ENCODE results near the gene ELF4. TPM values are rescaled to one million over a fixed set of nuclear protein-coding genes. Genes with fewer than 3 reads are reported as not detected.

The ELF4 gene
- total and polyA plus RNA-seq, 9 of the 15 experiments (the other 6 are each of a cell fraction or from before 2014, with no cell fraction given), result 5.9 to 55.8 (median 25.2) TPM

DNA sequence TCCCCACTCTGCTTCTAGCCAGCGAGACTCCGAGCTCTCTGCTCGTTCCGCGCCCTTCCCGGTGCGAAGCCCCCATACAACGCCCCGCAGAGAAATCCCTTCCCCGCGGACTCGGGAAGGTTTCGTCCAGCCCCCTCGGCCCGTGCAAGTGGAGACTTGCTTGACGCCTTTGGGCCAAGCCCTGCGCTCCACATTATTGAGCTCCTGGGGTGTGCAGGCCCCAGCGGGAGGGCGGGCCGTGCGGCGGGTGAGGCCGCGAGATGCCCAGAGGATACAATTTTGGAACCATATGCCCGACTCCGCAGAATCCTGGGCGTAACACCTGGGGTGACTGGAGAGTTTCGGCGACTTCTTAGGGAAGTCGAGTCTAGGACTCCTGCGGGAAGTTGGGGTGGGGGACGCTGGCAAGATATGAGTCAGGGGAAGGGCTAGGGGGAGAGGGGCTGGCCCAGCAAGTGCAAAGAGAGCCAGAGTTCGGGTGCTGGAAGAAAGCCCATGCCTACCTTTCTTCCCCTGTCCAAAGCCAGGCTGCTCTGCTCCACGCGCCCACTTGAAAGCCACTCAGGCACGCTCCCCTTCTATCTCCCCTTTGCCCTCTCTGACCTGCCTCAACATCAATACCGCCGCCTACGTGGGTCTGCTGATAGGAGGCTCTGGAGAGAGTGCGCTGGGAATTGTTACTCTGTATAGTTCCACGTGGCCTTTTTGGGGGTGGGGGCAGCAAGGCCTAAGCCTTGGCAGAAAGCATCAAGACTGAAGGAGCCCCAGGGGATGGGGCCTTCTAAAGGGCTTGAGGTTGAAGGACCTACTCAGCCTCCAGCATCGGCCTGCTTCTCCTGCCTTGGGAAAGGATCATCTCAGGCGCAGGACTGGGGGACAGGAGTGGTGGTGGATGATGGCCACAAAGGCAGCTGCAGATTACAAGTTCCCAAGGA lies 1.2 kb upstream of the ELF4 start (continued):
- TF ChIP-seq, protein P1, sequence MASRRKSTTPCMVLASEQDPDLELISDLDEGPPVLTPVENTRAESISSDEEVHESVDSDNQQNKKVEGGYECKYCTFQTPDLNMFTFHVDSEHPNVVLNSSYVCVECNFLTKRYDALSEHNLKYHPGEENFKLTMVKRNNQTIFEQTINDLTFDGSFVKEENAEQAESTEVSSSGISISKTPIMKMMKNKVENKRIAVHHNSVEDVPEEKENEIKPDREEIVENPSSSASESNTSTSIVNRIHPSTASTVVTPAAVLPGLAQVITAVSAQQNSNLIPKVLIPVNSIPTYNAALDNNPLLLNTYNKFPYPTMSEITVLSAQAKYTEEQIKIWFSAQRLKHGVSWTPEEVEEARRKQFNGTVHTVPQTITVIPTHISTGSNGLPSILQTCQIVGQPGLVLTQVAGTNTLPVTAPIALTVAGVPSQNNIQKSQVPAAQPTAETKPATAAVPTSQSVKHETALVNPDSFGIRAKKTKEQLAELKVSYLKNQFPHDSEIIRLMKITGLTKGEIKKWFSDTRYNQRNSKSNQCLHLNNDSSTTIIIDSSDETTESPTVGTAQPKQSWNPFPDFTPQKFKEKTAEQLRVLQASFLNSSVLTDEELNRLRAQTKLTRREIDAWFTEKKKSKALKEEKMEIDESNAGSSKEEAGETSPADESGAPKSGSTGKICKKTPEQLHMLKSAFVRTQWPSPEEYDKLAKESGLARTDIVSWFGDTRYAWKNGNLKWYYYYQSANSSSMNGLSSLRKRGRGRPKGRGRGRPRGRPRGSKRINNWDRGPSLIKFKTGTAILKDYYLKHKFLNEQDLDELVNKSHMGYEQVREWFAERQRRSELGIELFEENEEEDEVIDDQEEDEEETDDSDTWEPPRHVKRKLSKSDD (conservative IDR thresholded peaks at IDR 0.05; ENCODE audit: low read length), result no peak
- TF ChIP-seq PHTF2 (CRISPR knock-in tag; IDR thresholded peaks at IDR 0.05) (no peak), ZNF146 (CRISPR knock-in tag; IDR thresholded peaks at IDR 0.05; ENCODE audit: unreplicated experiment) (no peak), MAFK (IDR thresholded peaks at IDR 0.05; ENCODE audit: low read length) (no peak), ZNF707 (CRISPR knock-in tag; conservative IDR thresholded peaks at IDR 0.05) (no peak), NR2C1 (IDR thresholded peaks at IDR 0.05) (no peak), NR2C1 (tag; IDR thresholded peaks at IDR 0.05) (0 out of 2 replicates have a peak, but pooled peaks have one; percentile 25), ZNF444 (CRISPR knock-in tag; IDR thresholded peaks at IDR 0.05) (no peak), PPARD (CRISPR knock-in tag; IDR thresholded peaks at IDR 0.05) (no peak), GATAD2A (IDR thresholded peaks at IDR 0.05) (no peak), POLR2A (conservative IDR thresholded peaks at IDR 0.05) (0 out of 2 replicates have a peak, but pooled peaks have one; percentile 22), SRSF3 (IDR thresholded peaks at IDR 0.05; ENCODE audit: insufficient read depth, low read length) (no peak), ZNF668 (CRISPR knock-in tag; IDR thresholded peaks at IDR 0.05) (no peak), L3MBTL2 (IDR thresholded peaks at IDR 0.05) (peak; percentile 79)
- TF ChIP-seq, protein P2, sequence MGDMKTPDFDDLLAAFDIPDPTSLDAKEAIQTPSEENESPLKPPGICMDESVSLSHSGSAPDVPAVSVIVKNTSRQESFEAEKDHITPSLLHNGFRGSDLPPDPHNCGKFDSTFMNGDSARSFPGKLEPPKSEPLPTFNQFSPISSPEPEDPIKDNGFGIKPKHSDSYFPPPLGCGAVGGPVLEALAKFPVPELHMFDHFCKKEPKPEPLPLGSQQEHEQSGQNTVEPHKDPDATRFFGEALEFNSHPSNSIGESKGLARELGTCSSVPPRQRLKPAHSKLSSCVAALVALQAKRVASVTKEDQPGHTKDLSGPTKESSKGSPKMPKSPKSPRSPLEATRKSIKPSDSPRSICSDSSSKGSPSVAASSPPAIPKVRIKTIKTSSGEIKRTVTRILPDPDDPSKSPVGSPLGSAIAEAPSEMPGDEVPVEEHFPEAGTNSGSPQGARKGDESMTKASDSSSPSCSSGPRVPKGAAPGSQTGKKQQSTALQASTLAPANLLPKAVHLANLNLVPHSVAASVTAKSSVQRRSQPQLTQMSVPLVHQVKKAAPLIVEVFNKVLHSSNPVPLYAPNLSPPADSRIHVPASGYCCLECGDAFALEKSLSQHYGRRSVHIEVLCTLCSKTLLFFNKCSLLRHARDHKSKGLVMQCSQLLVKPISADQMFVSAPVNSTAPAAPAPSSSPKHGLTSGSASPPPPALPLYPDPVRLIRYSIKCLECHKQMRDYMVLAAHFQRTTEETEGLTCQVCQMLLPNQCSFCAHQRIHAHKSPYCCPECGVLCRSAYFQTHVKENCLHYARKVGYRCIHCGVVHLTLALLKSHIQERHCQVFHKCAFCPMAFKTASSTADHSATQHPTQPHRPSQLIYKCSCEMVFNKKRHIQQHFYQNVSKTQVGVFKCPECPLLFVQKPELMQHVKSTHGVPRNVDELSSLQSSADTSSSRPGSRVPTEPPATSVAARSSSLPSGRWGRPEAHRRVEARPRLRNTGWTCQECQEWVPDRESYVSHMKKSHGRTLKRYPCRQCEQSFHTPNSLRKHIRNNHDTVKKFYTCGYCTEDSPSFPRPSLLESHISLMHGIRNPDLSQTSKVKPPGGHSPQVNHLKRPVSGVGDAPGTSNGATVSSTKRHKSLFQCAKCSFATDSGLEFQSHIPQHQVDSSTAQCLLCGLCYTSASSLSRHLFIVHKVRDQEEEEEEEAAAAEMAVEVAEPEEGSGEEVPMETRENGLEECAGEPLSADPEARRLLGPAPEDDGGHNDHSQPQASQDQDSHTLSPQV (IDR thresholded peaks at IDR 0.05), result 0 out of 2 replicates have a peak, but pooled peaks have one; percentile 49
- TF ChIP-seq, protein P3, sequence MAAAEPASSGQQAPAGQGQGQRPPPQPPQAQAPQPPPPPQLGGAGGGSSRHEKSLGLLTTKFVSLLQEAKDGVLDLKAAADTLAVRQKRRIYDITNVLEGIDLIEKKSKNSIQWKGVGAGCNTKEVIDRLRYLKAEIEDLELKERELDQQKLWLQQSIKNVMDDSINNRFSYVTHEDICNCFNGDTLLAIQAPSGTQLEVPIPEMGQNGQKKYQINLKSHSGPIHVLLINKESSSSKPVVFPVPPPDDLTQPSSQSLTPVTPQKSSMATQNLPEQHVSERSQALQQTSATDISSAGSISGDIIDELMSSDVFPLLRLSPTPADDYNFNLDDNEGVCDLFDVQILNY (CRISPR knock-in tag; IDR thresholded peaks at IDR 0.05), result no peak
- TF ChIP-seq, protein P4, sequence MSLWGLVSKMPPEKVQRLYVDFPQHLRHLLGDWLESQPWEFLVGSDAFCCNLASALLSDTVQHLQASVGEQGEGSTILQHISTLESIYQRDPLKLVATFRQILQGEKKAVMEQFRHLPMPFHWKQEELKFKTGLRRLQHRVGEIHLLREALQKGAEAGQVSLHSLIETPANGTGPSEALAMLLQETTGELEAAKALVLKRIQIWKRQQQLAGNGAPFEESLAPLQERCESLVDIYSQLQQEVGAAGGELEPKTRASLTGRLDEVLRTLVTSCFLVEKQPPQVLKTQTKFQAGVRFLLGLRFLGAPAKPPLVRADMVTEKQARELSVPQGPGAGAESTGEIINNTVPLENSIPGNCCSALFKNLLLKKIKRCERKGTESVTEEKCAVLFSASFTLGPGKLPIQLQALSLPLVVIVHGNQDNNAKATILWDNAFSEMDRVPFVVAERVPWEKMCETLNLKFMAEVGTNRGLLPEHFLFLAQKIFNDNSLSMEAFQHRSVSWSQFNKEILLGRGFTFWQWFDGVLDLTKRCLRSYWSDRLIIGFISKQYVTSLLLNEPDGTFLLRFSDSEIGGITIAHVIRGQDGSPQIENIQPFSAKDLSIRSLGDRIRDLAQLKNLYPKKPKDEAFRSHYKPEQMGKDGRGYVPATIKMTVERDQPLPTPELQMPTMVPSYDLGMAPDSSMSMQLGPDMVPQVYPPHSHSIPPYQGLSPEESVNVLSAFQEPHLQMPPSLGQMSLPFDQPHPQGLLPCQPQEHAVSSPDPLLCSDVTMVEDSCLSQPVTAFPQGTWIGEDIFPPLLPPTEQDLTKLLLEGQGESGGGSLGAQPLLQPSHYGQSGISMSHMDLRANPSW (CRISPR knock-in tag; IDR thresholded peaks at IDR 0.05), result no peak

Data from K562 (cell line).